GM19238 (cell line): ENCODE results near the gene NCLN.
A peak's percentile ranks its signal among the peaks of the same experiment; 100 is the strongest.
"Not testable (repeated sequence)": the region's sequence is repeated elsewhere in the genome, so short reads cannot be mapped to it uniquely, and the experiment has no call there.

ENCODE experiments used
- DNase-seq: peaks from one replicate; pipeline ENCODE4 v3.0.0; 2011; ENCODE audit warnings: low spot score; ENCODE audit not compliant: insufficient read length

Gene NCLN

GRCh38 chr19:3154957-3155736 lies 30.6 kb upstream of the NCLN start:
- DNase-seq, result peak; percentile 87

- DNase-seq, result no peak
These were observed 28.5 kb upstream of the NCLN start for GRCh38 chr19:3157096-3157845.

- DNase-seq, result no peak
These were observed 26.2 kb upstream of the NCLN start for GRCh38 chr19:3159565-3159964.

- DNase-seq, result no peak
These were observed 25.5 kb upstream of the NCLN start for GRCh38 chr19:3160219-3160618.

GRCh38 chr19:3161453-3161852 lies 24.3 kb upstream of the NCLN start:
- no peak for DNase-seq

- DNase-seq, result no peak
These were observed 23.1 kb upstream of the NCLN start for GRCh38 chr19:3162418-3163229.

GRCh38 chr19:3163230-3163886 lies 22.4 kb upstream of the NCLN start:
- peak; percentile 87 for DNase-seq

GRCh38 chr19:3163943-3164342 lies 21.8 kb upstream of the NCLN start:
- DNase-seq, result no peak

- no peak for DNase-seq
These were observed 18.0 kb upstream of the NCLN start for GRCh38 chr19:3167533-3168272.

GRCh38 chr19:3171894-3172672 lies 13.6 kb upstream of the NCLN start:
- DNase-seq, result no peak

- not testable (repeated sequence) for DNase-seq
These were observed 13.1 kb upstream of the NCLN start for GRCh38 chr19:3172673-3173000.

- no peak for DNase-seq
These were observed 9.7 kb upstream of the NCLN start for GRCh38 chr19:3175781-3176714.

GRCh38 chr19:3176715-3177501 lies 8.8 kb upstream of the NCLN start:
- no peak for DNase-seq

- DNase-seq, result peak; percentile 73
These were observed 7.3 kb upstream of the NCLN start, which contains the start of gene S1PR4 for GRCh38 chr19:3178377-3178972. Gene S1PR4, plus strand, starts transcription at chr19:3178769. Its CDS starts 24 bp downstream, at chr19:3178793.

GRCh38 chr19:3178973-3179738 lies 6.6 kb upstream of the NCLN start:
- DNase-seq, result no peak

GRCh38 chr19:3179739-3180293 lies 5.9 kb upstream of the NCLN start:
- no peak for DNase-seq
